ENCODE data around the gene CHCHD6. TPM values are rescaled to one million over a fixed set of nuclear protein-coding genes. Genes with fewer than 3 reads are reported as not detected.

CHCHD6 gene
- total and polyA plus RNA-seq, 8 donors = 5.0 to 10.9 (median 6.0) TPM

DNA sequence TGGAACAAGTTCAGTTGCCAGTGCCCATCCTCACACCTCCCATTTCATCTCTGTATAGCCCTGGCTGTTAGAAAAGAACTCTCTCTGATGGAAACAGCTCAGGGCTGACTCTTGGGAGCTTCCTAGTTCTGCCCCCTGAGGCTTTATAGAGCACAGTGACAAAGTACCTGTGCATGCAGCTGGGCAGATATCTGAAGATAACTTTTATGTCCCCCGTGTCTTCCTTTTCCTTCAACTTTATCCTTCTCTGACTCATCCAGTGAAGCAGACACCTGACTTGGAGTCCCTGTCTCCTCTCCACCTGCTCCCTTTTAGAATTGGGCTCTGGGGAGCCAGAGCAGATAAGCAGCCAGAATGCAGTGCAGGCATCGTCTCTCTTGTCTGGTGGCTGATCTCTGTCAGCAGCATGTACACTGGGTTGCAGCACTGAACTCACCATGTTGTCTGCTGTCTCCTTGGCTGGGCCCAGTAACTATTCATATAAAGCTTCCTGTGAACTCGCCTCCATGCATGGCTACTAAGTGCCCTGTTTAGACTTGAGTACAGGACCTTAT is 225.0 kb downstream of the CHCHD6 start:
- Histone ChIP-seq H3K4me3 (no peak overlapping the region), H3K27me3 (no peaks in the 10 kb centered on the region), H3K36me3 (no peaks in the 10 kb centered on the region), H3K4me1 (peaks cover 0 to 3% (median 0%) of the 10 kb centered on the region in 3 donors), H3K27ac (no peak overlapping the region), H3K9me3 (no peaks in the 10 kb centered on the region)
- ATAC-seq (no peak), FAIRE-seq (no peak), DNase-seq (no peak)
- intact Hi-C loops (cut with DNase I) = no loop called here
- WGBS, 2 donors = 86 to 91% methylated on average over 3 of the region's 3 CpGs
- TF ChIP-seq, protein P1, sequence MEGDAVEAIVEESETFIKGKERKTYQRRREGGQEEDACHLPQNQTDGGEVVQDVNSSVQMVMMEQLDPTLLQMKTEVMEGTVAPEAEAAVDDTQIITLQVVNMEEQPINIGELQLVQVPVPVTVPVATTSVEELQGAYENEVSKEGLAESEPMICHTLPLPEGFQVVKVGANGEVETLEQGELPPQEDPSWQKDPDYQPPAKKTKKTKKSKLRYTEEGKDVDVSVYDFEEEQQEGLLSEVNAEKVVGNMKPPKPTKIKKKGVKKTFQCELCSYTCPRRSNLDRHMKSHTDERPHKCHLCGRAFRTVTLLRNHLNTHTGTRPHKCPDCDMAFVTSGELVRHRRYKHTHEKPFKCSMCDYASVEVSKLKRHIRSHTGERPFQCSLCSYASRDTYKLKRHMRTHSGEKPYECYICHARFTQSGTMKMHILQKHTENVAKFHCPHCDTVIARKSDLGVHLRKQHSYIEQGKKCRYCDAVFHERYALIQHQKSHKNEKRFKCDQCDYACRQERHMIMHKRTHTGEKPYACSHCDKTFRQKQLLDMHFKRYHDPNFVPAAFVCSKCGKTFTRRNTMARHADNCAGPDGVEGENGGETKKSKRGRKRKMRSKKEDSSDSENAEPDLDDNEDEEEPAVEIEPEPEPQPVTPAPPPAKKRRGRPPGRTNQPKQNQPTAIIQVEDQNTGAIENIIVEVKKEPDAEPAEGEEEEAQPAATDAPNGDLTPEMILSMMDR (IDR thresholded peaks at IDR 0.05) = no peak

DNA sequence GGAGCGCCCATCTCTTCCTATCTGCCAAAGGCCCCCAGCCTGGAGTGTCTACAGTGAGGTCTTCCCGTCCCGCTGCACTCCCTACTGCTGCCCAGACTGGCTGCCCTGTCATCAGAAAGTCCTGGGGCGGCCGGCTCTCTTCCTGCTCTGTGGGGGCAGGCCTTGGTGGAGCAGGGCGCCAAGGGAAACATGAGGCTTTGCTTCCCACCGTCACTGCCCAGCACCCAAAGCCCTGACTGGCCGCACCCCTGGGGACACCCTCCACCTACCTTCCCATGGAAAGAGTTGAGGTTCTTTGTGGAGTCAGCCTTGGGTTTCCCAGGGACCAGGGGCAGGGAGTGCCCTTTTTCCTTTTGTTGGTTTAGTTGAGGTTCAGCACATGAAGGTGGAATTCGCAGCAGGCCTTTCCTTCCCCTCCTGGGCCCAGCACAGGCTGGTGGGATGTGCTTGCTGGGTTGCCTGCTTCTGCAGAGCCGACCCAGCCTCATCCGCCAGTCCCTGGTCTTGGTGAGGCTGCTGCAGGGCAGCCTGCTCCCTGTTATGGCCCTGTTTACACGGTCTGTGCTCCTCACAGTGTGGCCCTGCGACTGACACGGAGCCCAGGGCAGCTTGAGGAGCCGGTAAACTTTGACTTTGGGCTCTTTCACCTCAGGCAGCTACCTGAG is 227.0 kb downstream of the CHCHD6 start:
- FAIRE-seq (no peak), ATAC-seq (no peak), DNase-seq (no peak)
- H3K9me3 ChIP-seq = no peaks in the 10 kb centered on the region
- TF ChIP-seq, protein P1 (IDR thresholded peaks at IDR 0.05) = no peak
- no peak overlapping the region for H3K4me3 ChIP-seq
- H3K4me1 ChIP-seq = peaks cover 0 to 3% (median 0%) of the 10 kb centered on the region in 3 donors
- H3K27ac ChIP-seq = no peak overlapping the region
- no peaks in the 10 kb centered on the region for H3K36me3 ChIP-seq
- intact Hi-C loops (cut with DNase I) = no loop called here
- H3K27me3 ChIP-seq = no peaks in the 10 kb centered on the region
- WGBS, 2 donors = 94 to 95% methylated on average over 15 of the region's 15 CpGs

DNA sequence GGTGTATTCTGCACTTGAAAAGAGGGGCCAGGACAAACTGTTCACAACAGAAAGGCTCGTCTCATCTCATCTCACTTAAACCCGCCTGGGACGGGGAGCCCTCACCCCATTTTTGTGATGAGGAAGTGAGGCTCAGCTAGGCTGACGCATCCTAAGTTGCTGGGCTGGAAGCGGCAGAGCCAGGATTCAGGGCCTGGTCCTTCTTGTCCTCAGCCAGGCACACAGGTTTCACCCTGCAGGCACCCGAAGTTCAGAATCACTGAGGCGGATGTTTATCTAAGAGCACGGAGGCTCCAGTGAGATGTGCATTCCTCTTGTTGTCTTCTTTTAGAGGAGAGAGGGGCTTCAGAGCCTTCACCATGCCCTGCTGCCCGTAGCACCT is 227.8 kb downstream of the CHCHD6 start:
- WGBS, 2 donors = 87 to 89% methylated on average over 9 of the region's 9 CpGs
- no peak for FAIRE-seq
- no peaks in the 10 kb centered on the region for H3K36me3 ChIP-seq
- no peaks in the 10 kb centered on the region for H3K9me3 ChIP-seq
- intact Hi-C loops (cut with DNase I) = no loop called here
- no peaks in the 10 kb centered on the region for H3K27me3 ChIP-seq
- peaks cover 0 to 3% (median 0%) of the 10 kb centered on the region in 3 donors for H3K4me1 ChIP-seq
- no peak for DNase-seq
- no peak overlapping the region for H3K27ac ChIP-seq
- H3K4me3 ChIP-seq = no peak overlapping the region
- TF ChIP-seq, protein P1 (IDR thresholded peaks at IDR 0.05) = no peak
- ATAC-seq = no peak

DNA sequence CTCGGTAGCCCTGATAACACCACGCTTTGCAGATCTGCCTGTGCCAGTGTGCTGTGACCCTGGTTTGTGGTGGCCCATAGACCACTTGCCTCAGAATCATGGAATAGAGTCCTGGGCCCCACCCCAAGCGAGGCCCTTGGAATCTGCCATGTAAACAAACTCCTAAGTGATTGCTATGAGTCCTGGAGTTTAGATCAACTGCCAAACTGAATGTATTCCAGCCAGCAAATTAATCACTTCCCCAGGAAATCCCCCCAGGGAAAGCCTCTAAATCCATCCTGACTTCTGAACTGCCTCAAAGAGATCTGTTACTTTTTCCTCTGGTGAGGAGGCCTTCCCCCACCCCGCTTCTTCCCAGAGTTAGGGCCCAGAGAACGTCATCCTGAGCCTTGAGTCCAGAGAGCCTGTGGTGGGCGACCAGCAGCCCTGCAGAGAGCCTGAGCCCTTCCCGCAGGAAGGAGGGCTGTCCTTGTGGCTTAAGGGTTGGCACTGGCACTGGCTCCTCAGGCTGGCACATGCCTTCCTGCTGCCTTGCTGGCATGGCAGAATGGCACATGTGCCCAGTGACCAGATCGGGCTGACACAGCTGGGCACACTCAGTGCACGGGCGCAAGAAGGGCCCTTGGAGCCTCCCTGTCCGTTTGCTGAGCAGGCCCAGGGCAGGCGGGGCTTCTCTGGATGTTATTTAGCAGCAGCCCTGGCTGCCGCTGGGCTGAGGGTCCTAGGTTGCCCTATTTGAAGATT is 228.3 kb downstream of the CHCHD6 start:
- ATAC-seq = peak in 3 of 4 donors; percentile 14 to 43 (median 24)
- no peak overlapping the region for H3K27ac ChIP-seq
- intact Hi-C loops (cut with DNase I) = no loop called here
- H3K4me1 ChIP-seq = peaks cover 0 to 3% (median 0%) of the 10 kb centered on the region in 3 donors
- TF ChIP-seq, protein P1 (IDR thresholded peaks at IDR 0.05) = no peak
- no peaks in the 10 kb centered on the region for H3K9me3 ChIP-seq
- H3K36me3 ChIP-seq = no peaks in the 10 kb centered on the region
- no peak overlapping the region for H3K4me3 ChIP-seq
- DNase-seq = peak in 1 of 6 donors; percentile 34
- no peaks in the 10 kb centered on the region for H3K27me3 ChIP-seq
- no peak for FAIRE-seq
- 85 to 87% methylated on average over 13 of the region's 13 CpGs for WGBS, 2 donors

All from pancreas (tissue), 10 donors.